OCI-M1 (cell line): Measurements from ENCODE around the gene PNMA6A.
"Not testable (repeated sequence)": the region's sequence is repeated elsewhere in the genome, so short reads cannot be mapped to it uniquely, and the experiment has no call there.

Experiments used
- DNase-seq: peaks from one replicate; lab custom pipeline; 2025; lab: John Stamatoyannopoulos, UW

PNMA6A gene

DNA sequence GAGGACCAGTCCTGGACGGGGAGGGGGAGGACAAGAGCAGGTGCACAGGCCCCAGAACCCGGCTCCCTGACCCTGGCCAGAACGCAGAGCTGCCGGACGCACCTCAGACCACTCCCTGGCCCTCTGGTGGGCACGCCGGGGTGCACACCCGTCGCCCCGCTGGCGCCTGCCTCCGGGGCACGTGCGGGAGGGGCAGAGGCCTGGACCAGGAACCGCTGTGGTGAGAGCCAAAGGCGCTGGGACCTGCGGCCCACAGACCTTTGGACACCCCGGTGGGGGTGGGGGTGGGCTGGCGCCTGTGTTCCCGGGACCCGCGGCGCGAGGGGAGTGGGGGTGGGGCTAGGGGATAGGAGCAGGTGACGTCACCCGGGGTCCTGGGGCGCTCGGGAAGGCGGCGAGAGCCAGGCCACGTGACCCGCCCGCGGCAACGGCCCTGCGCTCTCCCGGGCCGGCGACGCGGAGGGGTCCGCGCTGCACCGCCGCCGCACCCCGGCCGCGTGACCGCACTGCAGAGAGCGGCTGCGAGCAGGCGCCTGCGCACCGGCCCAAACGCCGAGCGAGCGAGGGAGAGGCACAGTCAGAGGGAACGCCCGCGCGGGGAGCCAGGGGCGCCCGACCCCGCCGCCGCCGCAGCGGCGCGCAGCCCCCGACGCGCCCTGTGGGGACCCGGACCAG is at the start of gene PNMA6A:
PNMA6A (plus strand) TSS at position 546 of the 675 bp plus-strand sequence. CDS start 609 bp downstream, outside the sequence.
- not testable (repeated sequence) for DNase-seq

DNA sequence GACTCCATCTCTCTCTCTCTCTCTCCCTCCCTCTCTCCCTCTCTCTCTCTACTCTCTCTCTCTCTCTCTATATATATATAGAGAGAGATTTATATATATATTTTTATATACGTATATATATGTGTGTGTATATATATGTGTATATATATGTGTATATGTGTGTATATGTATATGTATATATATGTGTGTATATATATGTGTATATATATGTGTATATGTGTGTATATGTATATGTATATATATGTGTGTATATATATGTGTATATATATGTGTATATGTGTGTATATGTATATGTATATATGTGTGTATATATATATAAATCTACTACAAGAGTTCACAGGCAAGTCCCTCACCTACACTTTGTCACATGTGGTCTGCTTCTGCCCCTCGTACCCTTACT is 45.8 kb upstream of the PNMA6A start:
- not testable (repeated sequence) for DNase-seq

- not testable (repeated sequence) for DNase-seq
Measured at GRCh38 chrX:153028487-153028886, 43.8 kb upstream of the PNMA6A start.

DNA sequence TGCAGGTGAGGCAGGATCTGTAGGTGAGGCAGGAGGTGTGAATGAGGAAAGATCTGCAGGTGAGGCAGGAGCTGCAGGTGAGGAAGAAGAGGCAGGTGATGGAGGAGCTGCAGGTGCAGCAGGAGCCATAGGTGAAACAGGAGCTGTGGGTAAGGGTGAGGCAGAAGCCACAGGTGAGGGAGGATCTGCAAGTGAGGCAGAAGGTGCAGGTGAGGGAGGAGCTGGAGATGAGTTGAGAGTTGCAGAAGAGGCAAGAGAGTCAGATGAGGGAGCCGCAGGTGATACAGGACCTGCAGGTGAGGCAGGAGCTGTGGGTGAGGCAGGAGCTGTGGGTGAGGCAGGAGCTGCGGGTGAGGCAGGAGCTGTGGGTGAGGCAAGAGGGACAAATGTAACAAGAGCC is 43.1 kb upstream of the PNMA6A start:
- DNase-seq, result no peak

GRCh38 chrX:153029875-153030274 is 42.4 kb upstream of the PNMA6A start:
- no peak for DNase-seq

- DNase-seq, result no peak
Measured at GRCh38 chrX:153030801-153031200, 41.5 kb upstream of the PNMA6A start.

- peak; percentile 80 for DNase-seq
Measured at GRCh38 chrX:153032397-153033118, 39.7 kb upstream of the PNMA6A start.

DNA sequence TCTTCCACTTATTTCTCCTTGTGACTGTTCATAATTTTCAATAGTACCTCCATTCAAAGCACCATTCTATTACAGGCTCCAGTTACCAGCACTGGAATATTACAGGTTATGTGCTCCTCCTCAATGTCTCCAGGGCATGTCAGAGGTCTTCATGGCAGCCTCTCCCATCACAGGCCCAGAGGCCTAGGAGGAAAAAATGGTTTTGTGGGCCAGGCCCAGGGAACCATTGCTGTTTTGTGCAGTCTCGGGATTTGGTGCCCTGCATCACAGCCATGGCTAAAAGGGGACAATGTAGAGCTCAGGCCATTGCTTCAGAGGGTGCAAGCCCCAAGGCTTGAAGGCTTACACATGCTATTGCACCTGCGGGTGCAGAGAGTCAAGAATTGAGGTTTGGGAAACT is 23.2 kb upstream of the PNMA6A start:
- no peak for DNase-seq

- no peak for DNase-seq
Measured at GRCh38 chrX:153052534-153052933, 19.7 kb upstream of the PNMA6A start.

DNA sequence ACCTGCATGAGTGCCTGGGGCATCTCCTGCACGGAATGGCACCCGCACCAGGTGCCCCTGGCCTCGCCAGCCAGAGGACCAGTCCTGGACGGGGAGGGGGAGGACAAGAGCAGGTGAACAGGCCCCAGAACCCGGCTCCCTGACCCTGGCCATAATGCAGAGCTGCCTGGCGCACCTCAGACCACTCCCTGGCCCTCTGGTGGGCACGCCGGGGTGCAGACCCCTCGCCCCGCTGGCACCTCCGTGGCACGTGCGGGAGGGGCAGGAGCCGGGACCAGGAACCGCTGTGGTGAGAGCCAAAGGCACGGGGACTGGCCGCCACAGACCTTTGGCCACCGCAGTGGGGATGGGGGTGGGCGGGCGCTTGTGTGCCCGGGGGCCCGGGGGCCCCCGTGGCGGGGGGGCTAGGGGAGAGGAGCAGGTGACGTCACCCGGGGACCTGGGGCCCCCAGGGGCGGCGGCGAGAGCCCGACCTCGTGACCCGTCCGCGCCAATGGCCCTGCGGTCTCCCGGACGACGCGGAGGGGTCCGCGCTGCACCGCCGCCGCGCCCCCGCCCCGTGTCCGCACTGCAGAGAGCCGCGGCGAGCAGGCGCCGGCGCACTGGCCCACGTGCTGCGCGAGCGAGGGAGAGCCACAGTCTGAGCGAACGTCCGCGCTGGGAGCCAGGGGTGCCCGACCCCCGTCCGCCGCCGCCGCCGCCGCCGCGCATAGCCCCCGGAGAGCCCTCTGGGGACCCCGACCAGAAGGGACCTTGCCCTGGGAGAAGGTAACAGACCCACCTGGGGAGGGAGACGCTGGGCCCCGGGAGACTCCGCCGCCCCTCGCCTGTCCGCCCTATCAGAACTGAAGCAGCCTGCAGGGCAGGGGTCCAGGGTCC is 16.1 kb upstream of the PNMA6A start, which contains the start of gene PNMA3:
PNMA3 (plus strand) TSS at position 600 of the 879 bp plus-strand sequence. CDS start 586 bp downstream, outside the sequence.
- DNase-seq, result no peak

DNA sequence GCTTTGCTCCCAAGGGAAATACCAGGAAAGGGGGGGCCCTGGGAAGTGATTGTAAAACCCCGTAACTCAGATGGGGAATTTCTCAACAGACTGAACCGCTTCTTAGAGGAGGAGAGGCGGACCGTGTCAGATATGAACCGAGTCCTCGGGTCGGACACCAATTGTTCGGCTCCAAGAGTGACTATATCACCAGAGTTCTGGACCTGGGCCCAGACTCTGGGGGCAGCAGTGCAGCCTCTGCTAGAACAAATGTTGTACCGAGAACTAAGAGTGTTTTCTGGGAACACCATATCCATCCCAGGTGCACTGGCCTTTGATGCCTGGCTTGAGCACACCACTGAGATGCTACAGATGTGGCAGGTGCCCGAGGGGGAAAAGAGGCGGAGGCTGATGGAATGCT is 15.0 kb upstream of the PNMA6A start:
- no peak for DNase-seq

- no peak for DNase-seq
Measured at GRCh38 chrX:153059191-153060094, 12.8 kb upstream of the PNMA6A start.

DNA sequence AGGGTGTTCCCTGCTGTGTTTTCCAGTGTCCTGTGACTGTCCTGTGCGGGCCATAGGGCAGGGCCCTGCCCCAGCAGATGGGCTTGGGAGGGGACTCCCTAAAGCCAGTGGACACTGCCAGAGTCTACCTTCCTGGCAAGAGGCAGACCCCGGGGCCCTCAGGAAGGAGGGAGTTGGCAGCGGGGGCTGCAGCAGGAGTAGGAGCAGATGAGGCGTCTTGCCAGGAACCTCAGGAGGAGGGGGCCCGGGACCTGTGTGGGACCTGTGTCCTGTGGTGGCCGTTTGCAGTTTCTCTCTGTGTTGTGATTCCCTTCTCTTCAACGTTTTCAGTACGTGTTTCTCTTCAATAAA is 12.2 kb upstream of the PNMA6A start:
- DNase-seq, result no peak

DNA sequence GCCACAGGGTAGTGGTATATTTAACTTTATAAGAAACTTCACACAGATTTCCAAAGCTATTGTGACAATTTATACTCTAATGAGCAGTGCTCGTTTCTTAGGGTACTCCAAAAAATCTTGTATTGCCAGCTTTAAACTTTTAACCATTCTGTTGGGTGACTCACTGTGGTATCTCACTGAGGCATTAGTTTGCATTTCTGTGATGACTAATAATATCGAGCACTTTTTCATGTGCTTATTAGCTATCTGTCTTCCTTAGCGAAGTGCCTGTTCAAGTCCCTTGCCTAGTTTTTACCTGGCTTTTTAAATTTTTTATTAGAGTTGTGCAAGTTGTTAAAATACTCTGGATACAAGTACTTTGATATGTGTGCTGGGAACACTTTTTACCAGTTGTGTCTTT is 10.5 kb upstream of the PNMA6A start:
- peak; percentile 1 for DNase-seq

DNA sequence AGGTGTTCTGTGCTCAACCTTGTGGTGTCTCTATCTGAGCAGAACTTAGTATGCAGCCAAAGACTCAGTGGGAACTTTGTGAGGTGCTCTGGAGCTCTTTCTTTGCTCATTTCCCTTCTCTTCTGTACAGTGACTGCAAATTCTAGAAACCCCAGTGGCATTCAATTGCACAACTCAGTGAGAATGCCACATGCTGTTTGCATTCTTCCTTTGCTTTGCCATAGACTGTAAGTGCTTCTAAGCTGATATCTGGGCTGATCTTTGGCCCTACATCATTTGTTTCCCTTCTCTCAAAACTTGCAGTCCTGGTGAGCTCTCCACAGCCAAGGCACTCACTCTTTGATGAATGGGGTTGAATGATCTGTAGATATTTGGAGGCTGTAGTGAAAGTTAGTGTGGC is 8.9 kb upstream of the PNMA6A start:
- DNase-seq, result no peak

DNA sequence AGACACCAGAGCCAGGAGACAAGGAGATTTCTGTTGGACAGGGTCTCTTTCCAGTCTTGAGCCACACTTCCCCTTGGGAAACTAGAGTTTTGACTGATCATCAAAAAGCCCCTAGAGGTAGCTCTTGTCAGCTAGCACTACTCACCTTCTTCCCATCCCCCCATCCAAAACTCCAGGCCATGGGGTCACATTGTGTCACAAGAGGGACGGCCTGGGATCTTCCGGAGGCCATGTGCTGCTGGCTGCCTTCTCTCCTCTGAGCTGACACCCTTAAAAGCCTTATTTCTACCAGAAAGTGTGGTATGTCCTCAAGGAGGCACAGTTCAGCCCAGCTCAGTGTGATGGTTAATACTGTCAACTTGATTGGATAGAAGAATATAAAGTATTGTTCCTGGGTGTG is 8.2 kb upstream of the PNMA6A start:
- DNase-seq, result no peak

DNA sequence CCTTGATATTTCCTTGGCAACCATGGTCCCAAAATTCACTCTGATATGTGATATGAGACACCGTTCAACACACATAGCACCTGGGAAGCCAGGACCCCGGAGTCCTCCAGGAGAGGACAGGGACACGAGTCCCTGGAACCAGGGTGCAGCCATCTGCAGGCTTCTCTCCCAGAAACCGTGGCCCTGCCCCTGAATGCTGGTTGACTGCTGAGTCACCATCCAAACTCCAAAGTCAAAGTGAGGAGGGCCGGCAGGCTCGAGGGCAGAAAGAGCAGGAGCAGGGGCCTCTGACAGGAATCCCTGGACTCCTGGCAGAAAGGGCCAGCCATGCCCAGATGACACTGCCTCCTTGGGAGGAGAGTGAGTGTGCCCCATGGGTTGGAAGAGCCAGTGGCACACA is 6.9 kb upstream of the PNMA6A start:
- DNase-seq, result no peak

GRCh38 chrX:153066402-153066801 is 5.9 kb upstream of the PNMA6A start:
- DNase-seq, result not testable (repeated sequence)

GRCh38 chrX:153073331-153073730 is 1.1 kb downstream of the PNMA6A start:
- not testable (repeated sequence) for DNase-seq

DNA sequence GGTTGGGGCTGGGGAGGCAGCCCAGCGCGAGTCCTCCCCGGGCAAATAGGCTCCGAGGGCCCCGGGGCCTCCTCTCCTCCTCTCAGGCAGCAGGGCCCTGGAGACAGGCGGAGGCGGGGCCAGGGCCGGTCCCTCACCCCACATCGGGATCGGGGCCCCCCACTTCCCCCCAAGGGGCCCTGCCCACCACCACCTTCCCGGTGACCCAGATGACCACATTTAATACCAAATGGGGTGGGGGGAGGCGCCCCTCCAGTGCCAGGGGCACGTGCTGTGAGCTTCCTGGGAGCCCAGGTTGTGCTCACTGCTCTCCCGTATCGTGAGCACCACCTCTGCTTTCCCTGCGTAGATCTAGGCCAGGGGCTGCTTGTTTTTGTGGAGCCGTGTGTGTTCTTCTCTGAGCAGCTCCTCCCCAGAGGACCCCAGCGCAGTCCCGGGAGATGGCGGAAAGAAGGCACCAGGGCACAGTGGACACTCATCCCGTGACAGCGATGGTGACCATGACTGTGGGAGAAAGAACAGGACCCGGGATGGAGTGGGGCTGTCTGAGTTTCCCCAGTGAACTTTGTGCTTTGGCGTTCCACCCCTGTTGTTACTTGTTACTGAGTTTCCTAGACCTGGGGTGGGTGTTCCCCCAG is 2.1 kb downstream of the PNMA6A start:
- DNase-seq, result no peak

DNA sequence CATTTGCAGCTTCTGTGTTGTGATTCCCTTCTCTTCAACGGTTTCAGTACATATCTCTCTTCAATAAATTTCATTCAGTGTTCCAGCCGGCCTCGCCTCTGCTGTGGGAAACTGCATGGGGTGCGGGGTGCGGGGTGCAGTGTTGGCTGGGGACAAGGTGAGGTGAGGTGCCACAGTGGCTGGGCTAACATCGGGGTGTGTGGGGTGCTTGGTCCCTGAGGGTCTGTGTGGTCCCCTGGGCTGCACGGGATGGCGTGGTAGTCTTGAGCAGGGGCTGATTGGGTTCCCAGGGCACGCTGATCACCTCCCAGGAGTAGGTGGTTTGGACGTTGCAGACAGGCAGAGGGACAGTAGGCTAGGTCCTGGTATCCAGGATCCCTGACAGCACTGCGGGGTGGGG is 2.7 kb downstream of the PNMA6A start:
- no peak for DNase-seq
